NCI-H1694 (cell line): Measurements from ENCODE around the gene KLHDC8B.
"Not testable (repeated sequence)": the region's sequence is repeated elsewhere in the genome, so short reads cannot be mapped to it uniquely, and the experiment has no call there.

Source experiments
- DNase-seq: peaks from one replicate; lab custom pipeline; 2025; lab: John Stamatoyannopoulos, UW

KLHDC8B gene

DNA sequence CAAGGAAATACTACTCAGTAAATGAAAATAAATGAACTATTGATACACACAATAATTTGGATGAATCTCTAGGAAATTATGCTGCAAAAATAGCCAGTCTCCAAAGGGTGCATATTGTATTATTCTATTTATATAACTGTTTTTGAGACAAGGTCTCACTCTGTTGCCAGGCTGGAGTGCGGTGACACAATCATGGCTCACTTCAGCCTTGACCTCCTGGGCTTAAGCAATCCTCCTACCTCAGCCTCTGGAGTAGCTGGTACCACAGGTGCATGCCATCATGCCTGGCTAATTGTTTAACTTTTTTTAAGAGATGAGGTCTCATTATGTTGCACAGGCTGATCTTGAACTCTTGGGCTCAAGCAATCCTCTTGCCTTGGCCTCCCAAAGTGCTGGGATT is 12.5 kb downstream of the KLHDC8B start:
- DNase-seq = no peak

GRCh38 chr3:49191741-49192140 is 20.3 kb downstream of the KLHDC8B start:
- DNase-seq = no peak

GRCh38 chr3:49198161-49198560 is 26.8 kb downstream of the KLHDC8B start:
- DNase-seq = no peak

- no peak for DNase-seq
Measured at GRCh38 chr3:49198611-49199230, 27.3 kb downstream of the KLHDC8B start.

- DNase-seq = no peak
Measured at GRCh38 chr3:49199239-49199899, 28.0 kb downstream of the KLHDC8B start.

DNA sequence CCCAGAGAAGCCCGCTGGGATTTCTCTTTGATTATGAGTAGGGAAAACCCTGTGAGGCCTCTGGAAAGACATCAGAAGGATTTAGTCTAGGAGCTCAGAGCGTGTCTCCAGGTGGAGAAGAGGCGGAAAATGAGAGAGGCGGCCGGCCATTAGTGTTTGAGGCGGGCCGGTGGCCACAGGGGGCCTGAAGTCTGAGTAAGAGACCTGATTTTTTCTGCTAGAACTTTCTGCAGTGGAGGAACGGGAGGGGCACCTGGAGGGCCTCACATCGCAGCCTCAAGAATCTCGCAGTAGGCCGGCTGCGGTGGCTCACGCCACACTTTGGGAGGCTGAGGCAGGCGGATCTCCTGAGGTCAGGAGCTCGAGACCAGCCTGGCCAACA is 28.5 kb downstream of the KLHDC8B start:
- DNase-seq = no peak

GRCh38 chr3:49213541-49213943 is 42.1 kb downstream of the KLHDC8B start:
- DNase-seq = no peak

GRCh38 chr3:49213998-49214397 is 42.6 kb downstream of the KLHDC8B start:
- no peak for DNase-seq

- not testable (repeated sequence) for DNase-seq
Measured at GRCh38 chr3:49216687-49217086, 45.3 kb downstream of the KLHDC8B start.

- DNase-seq = not testable (repeated sequence)
Measured at GRCh38 chr3:49217108-49217507, 45.7 kb downstream of the KLHDC8B start.

DNA sequence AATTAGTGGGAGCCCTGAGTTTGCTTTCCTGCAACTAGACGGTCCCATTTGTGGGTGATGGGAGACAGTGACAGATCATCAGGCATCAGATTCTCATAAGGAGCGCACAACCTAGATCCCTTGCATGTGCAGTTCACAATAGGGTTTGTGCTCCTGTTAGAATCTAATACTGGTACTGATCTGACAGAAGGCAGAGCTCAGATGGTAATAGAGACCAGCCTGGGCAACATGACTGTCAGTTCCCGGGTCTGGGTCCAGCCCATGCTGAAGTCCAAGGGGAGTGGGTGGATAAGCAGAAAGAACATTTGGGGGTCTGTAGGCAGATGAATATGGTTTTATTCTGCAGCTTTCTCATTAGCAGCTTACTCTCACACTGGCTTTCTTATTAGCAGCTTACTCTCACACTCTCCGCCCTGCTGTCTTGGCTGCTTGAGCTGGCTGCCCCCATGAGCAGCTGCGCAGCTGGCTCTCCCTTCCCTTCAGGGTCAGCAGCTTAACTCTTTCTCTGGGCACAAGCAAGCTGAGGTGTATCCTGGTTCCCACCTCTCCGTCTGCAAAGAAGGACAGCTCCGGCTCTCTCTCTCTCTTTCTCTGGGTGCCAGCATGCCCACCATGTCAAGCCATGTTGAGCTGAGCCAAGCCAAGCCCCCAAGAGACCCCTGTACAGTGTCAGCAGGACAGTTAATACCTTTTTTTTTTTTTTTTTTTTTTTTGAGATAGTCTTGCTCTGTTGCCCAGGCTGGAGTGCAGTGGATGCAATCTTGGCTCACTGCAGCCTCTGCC is 46.5 kb downstream of the KLHDC8B start:
- DNase-seq = no peak

- not testable (repeated sequence) for DNase-seq
Measured at GRCh38 chr3:49218471-49218989, 47.1 kb downstream of the KLHDC8B start.

DNA sequence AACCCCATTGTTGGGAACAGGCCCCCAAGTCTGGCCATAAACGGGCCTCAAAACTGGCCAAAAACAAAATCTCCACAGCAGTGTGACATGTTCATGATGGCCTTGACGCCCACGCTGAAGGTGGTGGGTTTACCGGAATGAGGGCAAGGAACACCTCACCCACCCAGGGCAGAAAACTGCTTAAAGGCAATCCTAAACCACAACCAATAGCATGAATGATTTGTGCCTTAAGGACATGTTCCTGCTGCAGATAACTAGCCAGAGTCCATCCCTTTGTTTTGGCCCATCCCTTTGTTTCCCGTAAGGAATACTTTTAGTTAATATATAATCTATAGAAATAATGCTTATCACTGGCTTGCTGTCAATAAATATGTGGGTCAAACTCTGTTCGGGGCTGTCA is 47.7 kb downstream of the KLHDC8B start:
- no peak for DNase-seq

GRCh38 chr3:49220985-49221563 is 49.7 kb downstream of the KLHDC8B start:
- not testable (repeated sequence) for DNase-seq

DNA sequence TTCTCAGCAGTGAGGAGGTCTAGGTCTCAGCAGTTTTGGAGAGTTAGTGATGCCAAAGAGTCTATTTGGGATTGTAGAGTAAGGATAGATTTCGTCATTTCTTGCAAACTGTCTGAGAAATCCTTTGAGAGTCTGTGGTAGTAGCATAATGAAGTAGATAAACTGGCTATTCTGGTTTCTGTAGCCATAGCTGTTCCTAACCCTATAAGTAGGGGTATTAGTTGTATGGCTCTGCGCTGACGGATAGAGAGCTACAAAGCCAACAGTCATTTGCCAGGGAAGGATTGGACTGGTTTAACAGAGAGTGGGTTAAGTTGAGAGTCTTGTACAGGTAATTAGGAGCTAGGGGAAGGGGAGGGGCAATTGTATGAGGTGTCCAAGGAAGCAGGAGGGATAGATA is 50.6 kb downstream of the KLHDC8B start:
- no peak for DNase-seq
